ENCODE results near the gene INTS2. TPM values are rescaled to one million over a fixed set of nuclear protein-coding genes. Genes with fewer than 3 reads are reported as not detected.

Gene INTS2
- total and polyA plus RNA-seq, 8 donors = 0.58 to 32.5 (median 3.4) TPM

DNA sequence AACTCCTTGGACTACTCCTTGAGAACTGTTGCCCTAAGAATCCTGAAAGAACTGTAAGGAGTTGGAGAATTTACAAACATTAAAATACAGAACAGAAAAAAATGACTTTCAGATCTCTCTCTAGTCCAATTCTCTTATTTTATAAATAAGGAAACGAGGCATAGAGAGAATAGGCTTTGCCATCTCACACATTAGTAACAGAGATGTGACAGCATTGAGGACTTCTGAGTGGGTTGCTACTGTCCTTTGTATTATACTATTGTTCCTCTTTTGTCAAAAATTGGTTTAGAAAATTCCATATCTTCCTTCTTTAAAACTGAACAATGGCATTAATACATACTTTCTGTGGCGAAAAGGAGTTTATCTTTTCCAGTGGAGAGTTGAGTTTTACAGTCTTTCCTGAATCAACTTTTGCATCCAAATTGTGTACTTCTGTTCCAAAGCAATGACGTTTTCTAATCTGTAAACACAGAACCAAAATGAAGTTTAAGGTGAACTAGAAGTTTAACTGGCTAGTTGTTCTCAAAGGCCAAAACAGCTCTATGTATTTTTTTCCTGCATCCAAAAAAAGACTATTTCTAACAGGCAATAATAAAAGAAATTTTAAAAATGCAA lies 80.9 kb downstream of the INTS2 start:
- Histone ChIP-seq H3K27ac (no peak overlapping the region), H3K27me3 (no peaks in the 10 kb centered on the region), H3K36me3 (no peaks in the 10 kb centered on the region), H3K4me3 (no peak overlapping the region), H3K4me1 (peaks cover 0 to 4% (median 0%) of the 10 kb centered on the region in 4 donors), H3K9me3 (no peaks in the 10 kb centered on the region)
- intact Hi-C loops (cut with DNase I; ENCODE audit: low total_unique reads) = no loop called here
- TF ChIP-seq CTCF (IDR thresholded peaks at IDR 0.05) = no peak
- TF ChIP-seq POLR2A (IDR thresholded peaks at IDR 0.05) = no peak
- TF ChIP-seq EP300 (IDR thresholded peaks at IDR 0.05) = no peak
- 88 to 93% (median 90%) methylated on average over 3 of the region's 3 CpGs for WGBS, 5 donors
- no peak for DNase-seq

DNA sequence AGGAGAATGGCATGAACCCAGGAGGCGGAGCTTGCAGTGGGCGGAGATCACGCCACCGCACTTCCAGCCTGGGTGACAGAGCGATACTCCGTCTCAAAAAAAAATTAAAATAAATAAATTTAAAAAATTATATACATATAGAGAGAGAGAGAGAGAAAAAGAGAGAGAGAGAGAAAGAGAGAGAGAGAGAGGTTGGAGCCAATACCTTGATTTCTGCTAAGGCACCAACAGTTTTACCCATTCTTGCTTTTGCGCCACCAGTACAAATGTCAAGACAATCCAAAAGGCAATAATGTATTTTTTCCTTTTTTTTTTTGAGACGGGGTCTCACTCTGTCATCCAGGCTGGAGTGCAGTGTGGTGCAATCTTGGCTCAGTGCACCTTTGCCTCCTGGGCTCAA lies 81.7 kb downstream of the INTS2 start:
- intact Hi-C loops (cut with DNase I; ENCODE audit: low total_unique reads) = no loop called here
- DNase-seq = no peak
- Histone ChIP-seq H3K4me1 (peaks cover 0 to 4% (median 0%) of the 10 kb centered on the region in 4 donors), H3K4me3 (no peak overlapping the region), H3K9me3 (no peaks in the 10 kb centered on the region), H3K27me3 (no peaks in the 10 kb centered on the region), H3K27ac (no peak overlapping the region), H3K36me3 (no peaks in the 10 kb centered on the region)
- TF ChIP-seq POLR2AphosphoS5 (IDR thresholded peaks at IDR 0.05) (no peak), POLR2A (IDR thresholded peaks at IDR 0.05) (no peak), CTCF (IDR thresholded peaks at IDR 0.05) (no peak), EP300 (IDR thresholded peaks at IDR 0.05) (no peak)
- WGBS, 5 donors = 97 to 99% (median 97%) methylated on average over 8 of the region's 8 CpGs

- Histone ChIP-seq H3K4me3 (no peak overlapping the region), H3K9me3 (no peaks in the 10 kb centered on the region), H3K4me1 (no peaks in the 10 kb centered on the region), H3K27me3 (no peaks in the 10 kb centered on the region), H3K36me3 (no peaks in the 10 kb centered on the region), H3K27ac (no peak overlapping the region)
- DNase-seq = no peak
- 88 to 100% (median 93%) methylated on average over 1 of the region's 1 CpG for WGBS, 5 donors
- intact Hi-C loops (cut with DNase I; ENCODE audit: low total_unique reads) = no loop called here
- TF ChIP-seq POLR2A (IDR thresholded peaks at IDR 0.05) (no peak), EP300 (IDR thresholded peaks at IDR 0.05) (no peak), POLR2AphosphoS5 (IDR thresholded peaks at IDR 0.05) (no peak), CTCF (IDR thresholded peaks at IDR 0.05) (no peak)
Measured at GRCh38 chr17:61843435-61843834, 84.3 kb downstream of the INTS2 start.

- H3K36me3 ChIP-seq = no peaks in the 10 kb centered on the region
- 94 to 97% (median 96%) methylated on average over 1 of the region's 1 CpG for WGBS, 5 donors
- H3K27me3 ChIP-seq = no peaks in the 10 kb centered on the region
- TF ChIP-seq POLR2AphosphoS5 (IDR thresholded peaks at IDR 0.05) (no peak), POLR2A (IDR thresholded peaks at IDR 0.05) (no peak), CTCF (IDR thresholded peaks at IDR 0.05) (no peak), EP300 (IDR thresholded peaks at IDR 0.05) (no peak)
- no peaks in the 10 kb centered on the region for H3K9me3 ChIP-seq
- no peak overlapping the region for H3K27ac ChIP-seq
- H3K4me3 ChIP-seq = no peak overlapping the region
- DNase-seq = no peak
- no peaks in the 10 kb centered on the region for H3K4me1 ChIP-seq
- intact Hi-C loops (cut with DNase I; ENCODE audit: low total_unique reads) = no loop called here
Measured at GRCh38 chr17:61842899-61843298, 84.9 kb downstream of the INTS2 start.

Data from stomach (tissue), 9 donors.